ENCODE results near the gene SIX1. TPM values are rescaled to one million over a fixed set of nuclear protein-coding genes. Genes with fewer than 3 reads are reported as not detected.

The SIX1 gene
- total RNA-seq, 2 donors from 2014 or later = 23.5 to 25.0 TPM

DNA sequence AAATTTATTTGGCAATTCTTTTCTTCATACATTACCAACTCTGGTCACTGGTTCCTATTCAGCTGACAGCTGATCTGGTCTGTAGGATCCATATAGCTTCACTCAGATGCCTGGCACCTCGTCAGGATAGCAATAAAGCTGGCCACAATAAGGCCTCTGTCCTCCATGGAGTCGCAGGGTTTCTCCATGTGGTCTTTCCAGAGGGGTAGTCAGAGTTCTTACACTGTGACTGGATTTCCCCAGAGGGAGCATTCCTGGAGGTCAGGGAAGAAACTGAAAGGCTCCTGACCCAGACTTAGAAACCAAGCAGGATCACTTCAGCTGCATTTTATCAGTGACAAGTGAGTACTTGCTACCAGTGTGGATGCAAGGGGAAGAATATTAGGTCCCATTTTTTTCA is 34.9 kb upstream of the SIX1 start:
- no peak overlapping the region for H3K4me3 ChIP-seq
- intact Hi-C loops (cut with DNase I) = no loop called here
- H3K27ac ChIP-seq = no peak overlapping the region
- H3K4me1 ChIP-seq (replicated peaks) = no peaks in the 10 kb centered on the region
- no peaks in the 10 kb centered on the region for H3K36me3 ChIP-seq
- TF ChIP-seq POLR2A (IDR thresholded peaks at IDR 0.05) (no peak), POLR2AphosphoS5 (IDR thresholded peaks at IDR 0.05) (no peak)
- TF ChIP-seq, protein P1, sequence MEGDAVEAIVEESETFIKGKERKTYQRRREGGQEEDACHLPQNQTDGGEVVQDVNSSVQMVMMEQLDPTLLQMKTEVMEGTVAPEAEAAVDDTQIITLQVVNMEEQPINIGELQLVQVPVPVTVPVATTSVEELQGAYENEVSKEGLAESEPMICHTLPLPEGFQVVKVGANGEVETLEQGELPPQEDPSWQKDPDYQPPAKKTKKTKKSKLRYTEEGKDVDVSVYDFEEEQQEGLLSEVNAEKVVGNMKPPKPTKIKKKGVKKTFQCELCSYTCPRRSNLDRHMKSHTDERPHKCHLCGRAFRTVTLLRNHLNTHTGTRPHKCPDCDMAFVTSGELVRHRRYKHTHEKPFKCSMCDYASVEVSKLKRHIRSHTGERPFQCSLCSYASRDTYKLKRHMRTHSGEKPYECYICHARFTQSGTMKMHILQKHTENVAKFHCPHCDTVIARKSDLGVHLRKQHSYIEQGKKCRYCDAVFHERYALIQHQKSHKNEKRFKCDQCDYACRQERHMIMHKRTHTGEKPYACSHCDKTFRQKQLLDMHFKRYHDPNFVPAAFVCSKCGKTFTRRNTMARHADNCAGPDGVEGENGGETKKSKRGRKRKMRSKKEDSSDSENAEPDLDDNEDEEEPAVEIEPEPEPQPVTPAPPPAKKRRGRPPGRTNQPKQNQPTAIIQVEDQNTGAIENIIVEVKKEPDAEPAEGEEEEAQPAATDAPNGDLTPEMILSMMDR (IDR thresholded peaks at IDR 0.05) = no peak
- WGBS = 74% methylated on average over 2 of the region's 2 CpGs
- H3K27me3 ChIP-seq (replicated peaks; ENCODE audit: insufficient read depth) = no peaks in the 10 kb centered on the region
- no peaks in the 10 kb centered on the region for H3K9me3 ChIP-seq
- DNase-seq (ENCODE audit: low spot score) = no peak

DNA sequence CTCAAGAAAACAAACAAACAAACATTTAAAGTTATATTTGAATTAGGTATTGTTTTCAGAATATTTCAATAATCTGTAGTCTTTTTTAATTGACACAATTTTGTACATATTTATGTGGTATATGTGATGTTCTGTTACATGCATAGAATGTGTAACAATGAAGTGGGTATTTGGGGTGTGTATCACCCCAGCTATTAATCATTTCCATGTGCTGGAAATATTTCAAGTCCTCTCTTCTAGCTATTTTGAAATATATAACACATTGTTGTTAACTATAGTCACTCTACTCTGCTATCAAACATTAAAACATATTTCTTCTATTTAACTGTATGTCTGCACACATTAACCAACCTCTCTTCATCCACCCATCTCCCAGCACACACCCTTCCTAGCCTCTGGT is 32.0 kb upstream of the SIX1 start:
- H3K4me1 ChIP-seq (replicated peaks) = no peaks in the 10 kb centered on the region
- intact Hi-C loops (cut with DNase I) = no loop called here

DNA sequence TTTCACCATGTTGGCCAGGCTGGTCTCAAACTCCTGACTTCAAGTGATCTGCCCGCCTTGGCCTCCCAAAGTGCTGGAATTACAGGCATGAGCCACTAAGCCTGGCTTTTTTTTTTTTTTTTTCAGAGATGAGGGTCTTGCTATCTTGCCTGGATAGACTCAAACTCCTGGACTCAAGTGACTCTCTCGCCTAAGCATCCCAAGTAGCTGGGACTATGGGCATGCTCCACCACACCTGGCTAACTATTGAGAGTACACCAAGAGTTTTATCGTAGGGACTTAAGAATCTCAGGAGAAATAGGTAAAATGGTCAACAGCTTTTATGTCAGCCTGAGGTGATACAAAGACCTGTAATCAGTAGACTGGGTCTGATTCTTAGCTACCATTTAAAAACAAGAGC is 31.2 kb upstream of the SIX1 start:
- H3K9me3 ChIP-seq = no peaks in the 10 kb centered on the region
- no peak for DNase-seq (ENCODE audit: low spot score)

More for the DNA sequence above, 32.0 kb upstream of the SIX1 start:
- DNase-seq (ENCODE audit: low spot score) = no peak
- Histone ChIP-seq H3K36me3 (no peaks in the 10 kb centered on the region), H3K27ac (no peak overlapping the region), H3K27me3 (replicated peaks; ENCODE audit: insufficient read depth) (no peaks in the 10 kb centered on the region), H3K4me3 (no peak overlapping the region), H3K9me3 (no peaks in the 10 kb centered on the region)
- no peak for TF ChIP-seq POLR2AphosphoS5 (IDR thresholded peaks at IDR 0.05)
- no peak for TF ChIP-seq POLR2A (IDR thresholded peaks at IDR 0.05)
- TF ChIP-seq, protein P1 (IDR thresholded peaks at IDR 0.05) = no peak

DNA sequence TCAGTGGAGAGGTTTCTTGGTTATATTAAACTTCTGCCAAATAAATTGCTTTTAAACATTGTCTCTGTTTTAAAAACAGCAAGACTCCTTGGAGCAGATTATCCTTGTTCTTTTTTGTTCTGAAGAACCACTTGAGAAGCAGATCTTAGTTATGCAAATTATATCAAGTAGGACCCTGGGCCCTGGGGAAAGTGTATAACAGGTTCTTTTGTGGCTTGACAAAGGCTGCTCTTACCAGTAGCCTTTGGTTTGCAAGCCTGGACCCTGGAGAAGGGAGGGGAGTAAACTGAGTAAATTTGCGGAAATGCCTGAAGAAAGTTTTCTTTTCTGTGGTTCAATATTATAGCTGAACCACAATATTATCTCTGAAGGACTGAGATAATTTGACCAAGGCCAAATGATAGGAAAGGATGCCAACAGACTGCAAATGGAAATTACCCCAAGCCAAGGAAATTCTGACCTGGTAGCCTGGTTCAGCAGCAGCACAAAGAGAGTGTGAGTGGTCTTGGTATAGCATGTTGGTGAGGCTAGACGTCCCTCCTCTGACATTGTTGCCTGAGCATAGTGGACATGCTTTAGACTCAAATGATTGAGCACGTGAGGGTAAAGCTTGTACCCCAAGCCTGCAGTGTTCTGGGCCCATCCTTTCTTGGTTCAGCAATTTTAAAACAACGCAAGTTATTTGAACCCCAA is 30.4 kb upstream of the SIX1 start:
- H3K27ac ChIP-seq = no peak overlapping the region
- no peak overlapping the region for H3K4me3 ChIP-seq
- no peak for TF ChIP-seq POLR2A (IDR thresholded peaks at IDR 0.05)
- no peak for TF ChIP-seq POLR2AphosphoS5 (IDR thresholded peaks at IDR 0.05)
- H3K9me3 ChIP-seq = no peaks in the 10 kb centered on the region
- WGBS = 92% methylated on average over 4 of the region's 4 CpGs
- H3K36me3 ChIP-seq = no peaks in the 10 kb centered on the region
- no peaks in the 10 kb centered on the region for H3K4me1 ChIP-seq (replicated peaks)
- no peak for DNase-seq (ENCODE audit: low spot score)
- H3K27me3 ChIP-seq (replicated peaks; ENCODE audit: insufficient read depth) = no peaks in the 10 kb centered on the region
- intact Hi-C loops (cut with DNase I) = no loop called here

More for the DNA sequence above, 31.2 kb upstream of the SIX1 start:
- TF ChIP-seq, protein P1 (IDR thresholded peaks at IDR 0.05) = no peak
- no peak for TF ChIP-seq POLR2A (IDR thresholded peaks at IDR 0.05)
- TF ChIP-seq POLR2AphosphoS5 (IDR thresholded peaks at IDR 0.05) = no peak
- H3K27ac ChIP-seq = no peak overlapping the region
- no peaks in the 10 kb centered on the region for H3K4me1 ChIP-seq (replicated peaks)
- intact Hi-C loops (cut with DNase I) = no loop called here
- H3K36me3 ChIP-seq = no peaks in the 10 kb centered on the region
- H3K27me3 ChIP-seq (replicated peaks; ENCODE audit: insufficient read depth) = no peaks in the 10 kb centered on the region
- no peak overlapping the region for H3K4me3 ChIP-seq
- WGBS = 94% methylated on average over 3 of the region's 3 CpGs

DNA sequence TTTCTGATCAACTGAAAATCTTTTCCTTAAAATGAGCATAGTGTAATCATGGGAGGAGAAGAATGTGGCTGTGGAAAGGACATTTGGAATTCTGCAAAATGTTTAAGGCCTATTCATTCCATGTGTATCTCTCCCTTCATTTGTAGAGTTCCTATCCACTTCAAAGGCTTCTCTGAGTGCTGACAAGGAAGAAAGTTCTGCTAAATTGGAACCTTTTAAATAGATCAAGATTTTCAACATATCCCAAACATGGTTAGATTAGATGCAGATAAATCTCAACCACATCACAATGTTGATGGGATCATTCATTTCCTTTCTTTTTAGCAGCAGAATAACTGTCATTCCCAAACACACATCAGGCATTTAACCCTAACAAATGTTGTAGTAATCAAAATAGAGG is 28.4 kb upstream of the SIX1 start:
- Histone ChIP-seq H3K27me3 (replicated peaks; ENCODE audit: insufficient read depth) (no peaks in the 10 kb centered on the region), H3K27ac (no peak overlapping the region), H3K9me3 (no peaks in the 10 kb centered on the region), H3K36me3 (no peaks in the 10 kb centered on the region), H3K4me3 (no peak overlapping the region), H3K4me1 (replicated peaks) (no peaks in the 10 kb centered on the region)
- DNase-seq (ENCODE audit: low spot score) = no peak
- TF ChIP-seq, protein P1 (IDR thresholded peaks at IDR 0.05) = no peak
- intact Hi-C loops (cut with DNase I) = no loop called here
